Ecto neural progenitor cell (in vitro differentiated cells): ENCODE results near the gene APH1B.

Experiments used
- DNase-seq: peaks from one replicate; pipeline ENCODE4 v3.0.0-alpha.2; 2018; ENCODE audit warnings: low spot score

The APH1B gene

DNA sequence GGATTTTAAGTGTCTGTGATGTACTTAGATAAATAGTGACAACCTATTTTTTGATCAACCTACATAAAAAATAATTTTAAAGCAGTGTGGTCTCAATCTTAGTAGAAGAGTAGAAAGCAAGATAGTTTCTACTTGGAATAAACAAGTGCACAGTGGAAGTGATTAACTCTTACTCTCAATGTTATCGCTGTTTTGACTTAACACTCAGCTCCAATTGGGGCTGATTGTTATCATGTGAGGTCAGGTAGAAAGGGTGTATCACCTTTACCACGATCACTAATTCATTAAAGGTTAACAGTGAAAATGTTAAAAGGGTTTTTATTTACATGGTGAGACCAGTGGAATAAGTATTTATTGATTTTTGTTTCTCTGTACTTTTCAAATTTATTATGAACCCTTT is 22.4 kb upstream of the APH1B start:
- DNase-seq, result no peak

DNA sequence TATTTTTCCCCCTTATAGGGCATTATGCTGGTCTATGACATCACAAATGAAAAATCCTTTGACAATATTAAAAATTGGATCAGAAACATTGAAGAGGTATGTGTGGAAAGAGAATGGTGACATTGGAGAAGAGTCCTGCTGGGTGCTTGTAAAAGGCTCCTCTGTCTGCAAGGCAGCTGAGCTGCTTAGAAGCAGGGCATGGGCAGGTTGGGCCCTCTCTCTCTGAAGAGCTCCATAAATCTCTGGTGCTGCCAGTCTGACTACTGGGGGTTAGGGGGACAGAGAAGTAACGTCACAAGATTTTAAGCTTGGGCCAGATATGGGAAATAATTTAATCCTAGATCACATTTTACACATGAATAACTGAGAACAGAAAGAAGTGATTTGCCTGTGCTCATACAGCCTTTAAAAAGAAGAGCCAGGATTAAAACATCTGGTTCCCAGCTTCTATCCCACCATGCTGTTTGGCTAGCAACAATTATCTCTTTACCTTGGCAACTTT is 21.9 kb upstream of the APH1B start:
- DNase-seq, result no peak

DNA sequence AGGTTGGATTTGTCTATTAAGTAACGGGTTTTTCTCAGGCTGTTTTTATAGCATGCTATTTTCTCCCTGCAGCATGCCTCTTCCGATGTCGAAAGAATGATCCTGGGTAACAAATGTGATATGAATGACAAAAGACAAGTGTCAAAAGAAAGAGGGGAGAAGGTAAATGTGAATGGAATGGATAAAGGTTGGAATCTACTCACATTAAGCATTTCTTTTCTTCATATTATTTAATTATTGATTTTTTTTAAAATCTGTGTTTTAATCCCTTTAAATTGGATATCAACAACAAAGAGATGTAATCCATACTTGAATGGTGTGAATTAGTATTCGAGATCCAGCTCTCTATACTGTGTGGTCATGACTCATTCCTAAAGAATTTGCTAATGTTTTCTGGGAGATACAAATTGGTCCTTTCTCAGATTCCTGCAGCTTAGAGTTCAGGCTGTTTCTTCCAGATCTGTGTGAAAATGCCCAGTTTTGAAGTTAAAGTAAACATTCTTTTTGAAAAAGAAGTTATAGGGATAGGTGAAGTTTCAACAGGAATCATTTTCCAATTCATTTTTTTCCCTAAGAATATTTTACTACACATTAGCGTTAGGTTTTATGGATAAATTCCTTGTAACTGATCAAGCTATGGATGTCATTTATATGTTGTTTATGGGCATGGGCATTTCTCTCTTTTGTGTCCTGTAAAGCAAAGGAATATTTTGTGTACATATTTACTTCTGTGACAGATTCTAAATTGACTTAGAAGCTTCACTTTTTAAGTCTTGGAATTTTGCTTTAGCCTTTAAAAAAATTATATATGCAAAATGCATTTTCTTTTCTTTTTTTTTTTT is 20.8 kb upstream of the APH1B start:
- no peak for DNase-seq

DNA sequence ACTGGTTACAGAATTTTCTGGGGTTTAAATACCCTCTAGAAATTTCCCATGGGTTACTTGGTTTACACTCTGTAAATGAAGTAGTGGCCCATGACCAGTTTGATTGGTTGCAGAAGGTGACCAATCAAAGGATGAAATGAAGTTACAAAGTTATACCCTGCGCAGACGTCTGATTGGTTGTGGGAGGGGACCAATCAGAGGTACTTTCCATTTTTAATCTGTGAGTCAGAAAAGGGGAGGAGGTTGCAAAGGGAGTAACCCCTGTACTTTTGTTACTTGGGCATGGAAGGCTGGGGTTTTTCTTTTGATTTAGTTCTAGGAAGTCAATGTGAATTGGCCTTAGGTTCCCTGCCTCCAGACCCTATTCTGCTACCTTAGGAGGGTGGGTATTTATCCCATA is 18.7 kb upstream of the APH1B start:
- no peak for DNase-seq

DNA sequence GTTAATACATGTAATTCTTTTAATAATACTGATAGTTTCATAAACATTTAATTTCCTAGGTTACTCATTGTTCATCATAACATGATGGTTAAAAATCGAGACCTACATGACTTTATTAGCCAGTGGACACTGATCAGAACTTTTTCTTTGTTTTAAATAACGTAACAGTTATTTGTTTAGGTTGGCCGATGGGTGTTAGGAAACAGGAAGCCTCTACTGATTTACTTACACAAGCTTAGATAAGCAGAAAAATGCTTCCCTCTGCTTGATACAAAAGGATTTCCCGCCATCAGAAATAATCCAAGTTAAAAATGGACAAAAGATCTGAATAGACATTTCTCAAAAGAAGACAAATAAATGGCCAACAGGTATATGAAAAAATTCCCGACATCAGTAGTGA is 16.6 kb upstream of the APH1B start:
- DNase-seq, result no peak

DNA sequence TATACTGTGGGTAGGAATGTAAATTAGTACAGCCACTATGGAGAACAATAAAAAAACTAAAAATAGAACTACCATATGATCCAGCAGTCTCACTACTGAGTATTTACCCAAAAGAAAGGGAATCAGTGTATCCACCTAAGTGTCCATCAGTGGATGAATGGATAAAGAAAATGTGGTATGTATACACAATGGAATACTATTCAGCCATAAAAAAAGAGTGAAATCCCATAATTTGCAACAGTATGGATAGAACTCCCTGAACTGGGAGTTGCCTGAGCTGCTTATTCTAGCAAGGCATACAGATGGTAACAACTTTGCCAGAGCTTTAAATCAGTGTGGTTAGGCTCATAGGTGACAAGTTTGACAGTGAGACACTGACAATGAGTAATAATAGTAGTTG is 16.1 kb upstream of the APH1B start:
- no peak for DNase-seq

DNA sequence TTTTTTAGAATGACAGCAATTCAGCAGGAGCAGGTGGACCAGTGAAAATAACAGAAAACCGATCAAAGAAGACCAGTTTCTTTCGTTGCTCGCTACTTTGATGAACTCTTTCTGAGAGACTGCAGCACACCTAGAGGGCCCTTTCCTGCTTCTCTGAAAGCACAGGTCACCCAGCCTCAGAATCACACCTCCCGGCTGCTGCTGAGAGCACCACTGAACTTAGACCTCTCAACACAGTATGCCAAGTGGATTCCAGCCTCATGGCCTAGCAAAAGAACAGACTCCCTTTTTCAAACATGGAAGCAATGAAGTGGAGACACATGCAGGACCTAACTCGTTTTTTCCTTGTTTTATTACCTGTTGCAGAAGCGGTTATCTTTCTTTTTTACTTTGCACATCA is 13.9 kb upstream of the APH1B start:
- DNase-seq, result no peak

DNA sequence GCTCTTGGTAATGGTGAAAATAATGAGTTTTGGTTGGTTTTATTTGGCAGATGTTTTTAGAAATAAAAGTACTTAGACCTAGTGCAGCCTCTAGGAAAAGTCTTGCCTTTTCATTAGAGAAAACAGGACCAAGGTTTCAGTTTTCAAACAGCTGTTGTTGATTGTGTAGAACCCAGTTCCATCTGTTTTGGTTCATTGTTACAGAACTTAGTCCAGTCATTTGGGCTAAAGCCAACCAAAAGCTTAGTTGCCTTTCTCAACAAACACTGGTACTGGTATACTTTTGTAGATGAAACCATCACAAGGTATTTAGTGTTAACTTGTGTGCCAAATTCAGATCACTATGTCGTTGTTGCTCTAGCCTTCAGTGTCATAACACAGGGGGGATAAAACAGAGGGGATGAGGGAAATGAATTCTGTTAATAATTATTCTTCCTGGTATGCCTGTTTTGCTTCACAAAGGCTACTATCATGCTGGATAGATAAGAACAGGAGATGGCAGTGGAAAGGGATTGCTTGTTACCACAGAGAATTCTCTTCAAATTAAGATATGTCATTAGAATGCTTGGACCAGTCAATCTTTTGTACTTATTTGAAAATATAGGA is 12.6 kb upstream of the APH1B start:
- DNase-seq, result no peak

DNA sequence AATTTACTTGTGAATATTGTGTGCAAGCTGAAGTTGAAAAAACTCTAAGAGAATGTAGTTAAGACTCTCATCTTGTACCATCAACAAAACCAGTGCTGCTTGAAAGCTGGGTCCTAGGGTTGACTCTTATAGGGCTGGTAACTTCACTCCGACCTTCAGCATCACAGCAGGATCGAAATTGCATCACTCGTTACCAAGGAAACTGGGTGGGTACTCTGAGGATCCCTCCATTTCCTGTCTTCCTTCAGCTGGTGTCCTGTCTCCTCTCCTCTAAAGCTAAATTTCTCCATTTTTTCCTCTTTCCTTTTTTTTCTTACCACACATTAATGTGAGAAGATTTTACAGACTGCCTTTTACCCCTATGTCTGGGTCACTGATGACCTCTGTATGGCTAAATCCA is 3.0 kb upstream of the APH1B start:
- no peak for DNase-seq

DNA sequence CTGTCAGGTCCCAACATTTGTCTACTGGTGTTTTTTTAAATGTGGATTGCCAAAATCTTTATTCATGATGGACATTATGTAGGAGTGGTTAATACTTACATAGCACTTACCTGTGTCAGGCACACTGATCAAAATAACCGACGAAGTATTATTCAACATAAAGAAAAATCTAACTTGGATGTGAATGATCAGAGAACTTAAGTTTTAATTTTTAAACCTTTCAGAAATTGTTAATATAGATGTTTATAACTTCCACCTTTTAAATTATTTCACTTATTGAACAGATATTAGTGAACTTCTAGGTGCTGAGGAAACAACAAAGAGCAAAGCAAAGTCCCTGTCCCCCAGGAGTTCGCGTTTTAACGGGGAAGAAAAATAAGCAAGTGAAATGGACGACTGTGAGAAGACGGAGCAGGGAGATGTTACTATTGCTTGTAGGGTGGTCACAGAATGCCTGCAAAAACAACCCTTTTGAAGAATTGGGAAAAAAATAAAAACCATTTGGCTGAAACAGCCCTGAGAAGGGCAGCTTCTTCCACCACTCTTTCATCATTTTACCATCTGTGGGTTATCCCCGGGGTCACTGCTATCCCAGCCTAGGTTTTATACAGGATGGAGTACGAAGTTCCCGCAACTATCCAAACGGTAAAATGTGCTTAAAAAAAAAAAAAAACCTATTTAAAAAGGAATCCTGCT is 915 bp upstream of the APH1B start:
- no peak for DNase-seq

DNA sequence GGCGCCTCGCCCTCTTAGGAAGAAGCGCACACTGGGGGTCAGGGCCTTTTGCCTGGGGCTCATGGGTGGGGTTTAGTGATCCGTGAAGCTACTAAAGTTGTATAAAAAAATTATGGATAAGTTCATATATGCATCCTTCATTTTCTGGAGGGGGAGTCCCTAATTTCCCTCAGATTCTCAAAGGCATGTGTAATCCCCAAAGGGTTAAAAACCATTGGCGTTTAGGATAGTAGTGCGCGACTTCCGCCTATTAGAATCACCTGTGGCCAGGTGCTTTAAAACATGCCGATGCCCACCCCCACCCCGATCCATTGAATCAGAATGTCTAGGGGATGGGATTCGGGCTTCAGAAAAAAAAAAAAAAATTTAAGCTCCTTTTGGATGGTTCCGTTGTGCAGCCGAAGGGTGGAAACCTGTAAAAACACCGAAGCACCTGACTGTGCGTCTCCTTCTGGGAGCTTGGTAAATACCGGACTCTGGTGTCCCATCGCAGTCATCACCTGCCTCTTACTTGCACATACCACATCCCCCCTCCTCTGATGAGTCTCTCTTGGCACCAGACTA is 570 bp downstream of the APH1B start:
- no peak for DNase-seq

DNA sequence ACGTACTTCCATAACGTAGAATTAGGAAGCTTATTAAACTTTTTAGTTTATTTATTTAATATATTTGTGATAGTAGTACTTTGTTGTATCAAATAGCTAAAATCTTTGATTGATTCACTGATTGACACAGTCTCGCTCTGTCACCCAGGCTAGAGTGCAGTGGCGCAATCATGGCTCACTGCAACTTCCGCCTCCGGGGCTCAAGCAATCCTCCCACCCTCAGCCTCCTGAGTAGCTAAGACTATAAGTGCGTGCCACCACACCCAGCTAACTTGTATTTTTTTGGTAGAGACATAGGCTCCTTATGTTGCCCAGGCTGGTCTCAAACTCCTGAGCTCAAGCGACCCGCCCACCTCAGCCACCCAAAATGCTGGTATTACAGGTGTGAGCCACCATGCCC is 5.7 kb downstream of the APH1B start:
- DNase-seq, result no peak

DNA sequence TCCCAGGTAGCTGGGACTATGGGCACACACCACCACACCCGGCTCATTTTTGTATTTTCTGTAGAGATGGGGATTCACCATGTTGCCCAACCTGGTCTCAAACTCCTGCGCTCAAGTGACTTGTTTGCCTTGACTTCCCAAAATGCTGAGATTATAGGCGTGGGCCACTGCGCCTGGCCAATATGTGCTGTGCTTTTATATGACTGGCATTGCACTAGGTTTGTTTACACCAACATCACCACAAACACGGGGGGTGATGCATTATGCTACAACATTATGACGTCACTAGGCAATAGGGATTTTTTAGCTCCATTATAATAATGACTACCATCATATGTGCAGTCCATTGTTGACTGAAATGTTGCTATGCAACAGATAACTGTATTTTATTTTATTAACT is 6.9 kb downstream of the APH1B start:
- DNase-seq, result no peak

DNA sequence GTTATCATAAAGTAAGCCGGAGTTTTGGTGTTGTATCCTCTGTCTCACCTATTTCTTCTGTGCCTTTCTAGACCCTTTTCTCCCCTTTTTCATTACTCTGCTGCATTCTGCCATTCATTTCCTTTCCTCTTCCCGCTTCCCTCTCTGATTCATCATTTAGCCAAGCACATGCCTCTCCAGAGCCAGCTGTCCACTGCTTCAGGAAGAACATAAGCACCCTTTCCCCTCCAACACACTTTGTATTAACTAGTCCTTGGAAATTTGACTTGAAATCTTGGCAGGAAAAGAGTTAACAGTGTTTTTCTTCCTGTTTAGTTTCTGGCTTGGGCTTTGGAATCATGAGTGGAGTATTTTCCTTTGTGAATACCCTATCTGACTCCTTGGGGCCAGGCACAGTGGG is 9.7 kb downstream of the APH1B start:
- no peak for DNase-seq

DNA sequence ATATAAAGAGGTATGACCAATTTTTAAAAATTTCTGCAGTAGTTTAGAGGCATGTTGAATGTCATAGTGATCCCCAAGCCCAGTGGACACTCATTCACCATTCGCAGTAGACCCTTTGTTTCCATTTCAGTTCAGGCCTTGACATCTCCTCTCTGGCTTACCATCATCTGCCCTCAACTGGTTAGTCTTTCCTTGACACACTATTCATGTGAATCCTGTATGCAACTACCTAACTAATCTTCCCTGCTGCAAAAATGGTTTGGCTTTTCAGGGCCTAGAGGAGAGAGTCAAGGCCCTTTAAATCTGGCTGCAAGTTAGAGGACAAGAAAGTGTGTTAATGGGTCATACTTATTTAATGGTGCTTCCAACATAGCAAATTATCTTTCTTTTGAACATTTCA is 10.9 kb downstream of the APH1B start:
- no peak for DNase-seq

DNA sequence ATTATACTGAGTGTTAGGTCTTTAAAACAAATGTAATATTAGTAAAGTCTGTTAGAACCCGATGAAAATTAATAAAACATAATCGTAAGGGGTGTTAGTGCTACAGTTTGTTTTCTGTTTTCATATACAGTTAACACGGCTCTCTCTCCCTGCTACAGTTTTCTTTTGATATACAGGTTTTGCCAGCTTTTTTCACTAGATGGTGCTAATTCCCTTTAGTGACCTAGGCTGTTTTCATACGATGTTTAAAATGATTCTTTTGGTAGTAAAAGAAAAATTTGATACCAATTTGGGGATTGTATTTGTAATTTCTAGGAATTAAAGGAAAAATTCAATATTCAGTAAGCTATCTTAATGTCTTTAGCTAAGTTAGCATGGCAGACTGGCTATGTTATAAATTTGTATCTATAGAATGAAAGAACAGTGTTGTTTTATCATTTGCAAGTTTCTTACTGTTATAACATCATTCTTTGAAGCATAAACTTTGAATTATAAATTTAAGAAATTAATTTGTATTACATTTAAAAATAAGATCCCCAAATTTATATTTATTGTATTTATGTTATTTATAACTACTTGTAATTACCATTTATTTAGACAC is 11.5 kb downstream of the APH1B start:
- DNase-seq, result no peak

DNA sequence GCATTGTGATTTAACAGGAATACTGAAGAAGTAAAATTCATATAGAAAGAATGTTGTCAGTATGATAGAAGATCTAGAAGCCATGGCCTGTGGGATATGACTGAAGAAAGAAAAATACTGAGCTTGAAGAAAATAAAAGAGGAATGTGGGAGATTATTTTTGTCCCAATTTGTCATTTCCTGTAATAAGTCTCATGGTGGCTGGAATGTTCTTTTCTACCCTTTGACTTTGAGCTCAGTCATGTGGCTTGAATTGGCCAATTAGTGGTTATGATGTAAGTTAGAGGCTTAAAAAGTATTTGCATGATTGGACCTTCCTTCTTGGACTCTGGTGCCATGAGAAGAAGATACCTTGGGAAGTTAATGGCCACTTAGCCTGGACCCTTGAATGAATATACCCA is 14.1 kb downstream of the APH1B start:
- DNase-seq, result no peak

DNA sequence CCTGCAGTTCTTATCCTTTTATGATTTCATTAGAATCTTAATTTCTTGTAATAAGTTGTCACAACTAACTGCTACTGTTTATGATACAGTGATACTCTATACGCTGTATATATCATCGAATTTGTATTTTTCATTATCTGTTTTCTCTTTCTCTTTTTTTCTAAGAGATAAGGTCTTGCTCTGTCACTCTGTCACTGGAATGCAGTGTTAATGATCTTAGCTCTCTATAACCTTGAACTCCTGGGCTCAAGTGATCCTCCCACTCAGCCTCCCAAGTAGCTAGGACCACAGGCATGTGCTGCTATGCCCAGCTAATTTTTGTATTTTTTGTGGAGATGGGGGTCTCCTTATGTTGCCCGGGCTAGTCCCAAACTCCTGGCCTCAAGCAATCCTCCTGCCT is 14.8 kb downstream of the APH1B start:
- no peak for DNase-seq

DNA sequence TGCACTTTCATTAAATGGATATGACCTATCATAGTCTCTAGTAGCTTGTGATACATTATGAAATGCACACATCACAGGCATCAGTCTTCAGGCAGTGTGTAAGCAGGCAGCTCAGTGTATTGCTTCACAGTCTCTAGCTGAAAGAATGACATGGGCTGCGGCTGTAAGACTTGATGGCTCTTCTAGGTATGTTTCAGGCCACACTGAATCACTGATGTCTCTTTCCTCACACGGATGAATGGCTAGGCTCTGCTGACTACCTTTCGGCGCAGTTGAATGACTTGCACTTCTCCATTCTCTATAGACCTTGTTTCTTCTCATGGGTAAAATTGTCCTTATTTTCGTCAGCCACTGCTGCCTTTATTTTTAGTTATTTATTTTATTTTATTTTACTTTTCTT is 15.4 kb downstream of the APH1B start:
- no peak for DNase-seq

DNA sequence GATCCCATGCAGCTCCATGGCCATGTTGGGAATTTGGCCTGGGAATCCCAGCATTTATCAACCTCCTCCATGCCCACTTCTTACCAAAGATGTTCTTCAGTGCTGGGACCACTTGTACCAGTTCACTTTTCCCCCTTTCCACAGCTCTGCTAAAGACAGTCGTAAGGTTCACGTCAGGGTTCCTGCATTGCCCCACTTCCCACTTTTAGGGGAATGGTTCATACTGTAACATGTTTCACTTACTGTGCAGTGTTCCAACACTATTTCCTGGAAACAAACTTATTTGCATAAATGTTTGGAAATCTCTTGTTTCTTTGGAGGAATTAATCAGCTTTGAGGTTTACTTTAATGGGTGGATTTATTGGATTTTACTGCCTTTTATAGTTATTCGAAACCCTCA is 17.0 kb downstream of the APH1B start:
- no peak for DNase-seq

DNA sequence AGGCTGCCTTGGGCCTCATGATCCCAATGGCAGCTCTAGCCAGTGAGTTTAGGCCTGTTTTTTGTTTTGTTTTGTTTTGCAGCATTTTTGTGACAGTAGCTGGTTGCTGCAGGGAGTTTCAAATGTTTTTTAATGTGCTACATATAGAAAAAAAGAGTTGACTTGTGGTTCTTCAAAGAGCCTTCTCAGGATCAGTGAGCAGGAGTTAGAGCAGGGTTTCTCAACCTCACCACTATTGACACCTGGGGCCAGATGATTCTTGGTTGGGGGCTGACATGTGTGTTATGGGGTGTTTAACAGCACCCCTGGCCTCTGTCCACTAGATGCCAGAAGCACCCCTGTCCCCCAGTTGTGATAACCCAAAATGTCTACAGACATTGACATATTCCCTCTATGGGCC is 17.9 kb downstream of the APH1B start:
- DNase-seq, result no peak

DNA sequence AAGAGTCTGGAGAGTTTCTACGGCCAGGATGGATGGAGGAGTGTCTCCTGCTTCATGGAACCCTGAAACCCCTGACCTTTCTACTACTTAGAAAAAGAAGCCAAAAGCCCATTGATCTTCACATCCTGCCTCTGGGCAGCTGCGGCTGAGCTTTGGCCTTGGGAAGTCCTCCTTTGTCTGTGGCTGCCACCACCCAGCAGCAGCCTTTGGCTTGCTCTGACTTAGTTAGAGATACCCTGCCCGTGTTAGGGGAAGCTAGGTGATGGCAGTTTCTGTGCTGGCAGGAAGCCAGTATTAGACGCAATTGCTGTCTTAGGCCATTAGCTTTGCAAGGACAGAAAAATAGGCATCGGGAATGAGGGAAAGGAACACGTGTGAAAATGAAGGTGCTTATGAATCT is 18.8 kb downstream of the APH1B start:
- no peak for DNase-seq
